T-helper 2 cell treated with Interferon-gamma antibody and Interleukin-4, amounts not matched to agents 5 μg/mL and 100 μg/mL, for 36 hours (primary cell): Measurements from ENCODE around the gene AMOTL1.
A peak's percentile ranks its signal among the peaks of the same experiment; 100 is the strongest.

Experiments used
- DNase-seq: peaks from one replicate; pipeline ENCODE4 v3.0.0; 2021; ENCODE audit warnings: low spot score
- H3K27ac Mint-ChIP-seq: one replicate; pipeline ENCODE4 v1.8.0; 2021; ENCODE audit warnings: mild to moderate bottlenecking, mixed read lengths
- H3K27me3 Mint-ChIP-seq: one replicate; pipeline ENCODE4 v1.8.0; 2021; ENCODE audit warnings: low read depth, mixed read lengths
- H3K36me3 Mint-ChIP-seq: one replicate; pipeline ENCODE4 v1.8.0; 2021; ENCODE audit warnings: low read depth, mixed read lengths
- H3K4me1 Mint-ChIP-seq: one replicate; pipeline ENCODE4 v1.8.0; 2021; ENCODE audit warnings: low read depth, mixed read lengths
- H3K4me3 Mint-ChIP-seq: one replicate; pipeline ENCODE4 v1.8.0; 2022; ENCODE audit warnings: mild to moderate bottlenecking, moderate library complexity, mixed read lengths
- H3K9me3 Mint-ChIP-seq: one replicate; pipeline ENCODE4 v1.8.0; 2021; ENCODE audit warnings: mixed read lengths

Gene AMOTL1

GRCh38 chr11:94877443-94878200 lies 109.5 kb downstream of the AMOTL1 start:
- peaks cover 16% of the 10 kb centered on the region for H3K4me1 Mint-ChIP-seq
- H3K9me3 Mint-ChIP-seq, result no peaks in the 10 kb centered on the region
- peak overlapping the region; percentile 5 for H3K27ac Mint-ChIP-seq
- no peak for DNase-seq
- H3K27me3 Mint-ChIP-seq, result no peaks in the 10 kb centered on the region
- H3K36me3 Mint-ChIP-seq, result no peaks in the 10 kb centered on the region
- H3K4me3 Mint-ChIP-seq, result no peak overlapping the region

GRCh38 chr11:94879006-94879405 lies 110.8 kb downstream of the AMOTL1 start:
- Mint-ChIP-seq H3K36me3 (no peaks in the 10 kb centered on the region), H3K4me1 (peaks cover 18% of the 10 kb centered on the region), H3K27ac (no peak overlapping the region), H3K9me3 (no peaks in the 10 kb centered on the region), H3K27me3 (no peaks in the 10 kb centered on the region), H3K4me3 (no peak overlapping the region)
- no peak for DNase-seq

GRCh38 chr11:94880216-94880615 lies 112.1 kb downstream of the AMOTL1 start:
- H3K27me3 Mint-ChIP-seq, result no peaks in the 10 kb centered on the region
- H3K36me3 Mint-ChIP-seq, result no peaks in the 10 kb centered on the region
- no peaks in the 10 kb centered on the region for H3K9me3 Mint-ChIP-seq
- H3K4me3 Mint-ChIP-seq, result no peak overlapping the region
- no peak for DNase-seq
- peaks cover 24% of the 10 kb centered on the region for H3K4me1 Mint-ChIP-seq
- H3K27ac Mint-ChIP-seq, result no peak overlapping the region

GRCh38 chr11:94882931-94883330 lies 114.8 kb downstream of the AMOTL1 start:
- peaks cover 7% of the 10 kb centered on the region for H3K4me1 Mint-ChIP-seq
- H3K9me3 Mint-ChIP-seq, result peaks cover 4% of the 10 kb centered on the region
- DNase-seq, result no peak
- H3K27me3 Mint-ChIP-seq, result no peaks in the 10 kb centered on the region
- H3K4me3 Mint-ChIP-seq, result no peak overlapping the region
- H3K27ac Mint-ChIP-seq, result no peak overlapping the region
- no peaks in the 10 kb centered on the region for H3K36me3 Mint-ChIP-seq

GRCh38 chr11:94883878-94884277 lies 115.7 kb downstream of the AMOTL1 start:
- peaks cover 7% of the 10 kb centered on the region for H3K4me1 Mint-ChIP-seq
- peaks cover 2% of the 10 kb centered on the region for H3K27me3 Mint-ChIP-seq
- DNase-seq, result no peak
- peaks cover 4% of the 10 kb centered on the region for H3K9me3 Mint-ChIP-seq
- no peak overlapping the region for H3K4me3 Mint-ChIP-seq
- H3K36me3 Mint-ChIP-seq, result no peaks in the 10 kb centered on the region
- H3K27ac Mint-ChIP-seq, result no peak overlapping the region

- H3K27ac Mint-ChIP-seq, result peak overlapping the region; percentile 33
- DNase-seq, result no peak
- peaks cover 7% of the 10 kb centered on the region for H3K4me1 Mint-ChIP-seq
- no peak overlapping the region for H3K4me3 Mint-ChIP-seq
- no peaks in the 10 kb centered on the region for H3K36me3 Mint-ChIP-seq
- peaks cover 4% of the 10 kb centered on the region for H3K9me3 Mint-ChIP-seq
- H3K27me3 Mint-ChIP-seq, result peaks cover 2% of the 10 kb centered on the region
Observed at GRCh38 chr11:94884376-94884775, 116.2 kb downstream of the AMOTL1 start.

GRCh38 chr11:94885133-94885532 lies 117.0 kb downstream of the AMOTL1 start:
- H3K4me1 Mint-ChIP-seq, result peaks cover 7% of the 10 kb centered on the region
- H3K36me3 Mint-ChIP-seq, result no peaks in the 10 kb centered on the region
- peaks cover 4% of the 10 kb centered on the region for H3K9me3 Mint-ChIP-seq
- no peak for DNase-seq
- H3K27me3 Mint-ChIP-seq, result peaks cover 2% of the 10 kb centered on the region
- no peak overlapping the region for H3K27ac Mint-ChIP-seq
- H3K4me3 Mint-ChIP-seq, result no peak overlapping the region

- Mint-ChIP-seq H3K27ac (no peak overlapping the region), H3K4me3 (no peak overlapping the region), H3K27me3 (peaks cover 2% of the 10 kb centered on the region), H3K36me3 (no peaks in the 10 kb centered on the region), H3K4me1 (peaks cover 7% of the 10 kb centered on the region), H3K9me3 (peaks cover 4% of the 10 kb centered on the region)
- no peak for DNase-seq
Observed at GRCh38 chr11:94885581-94885980, 117.4 kb downstream of the AMOTL1 start.

- H3K36me3 Mint-ChIP-seq, result no peaks in the 10 kb centered on the region
- H3K4me3 Mint-ChIP-seq, result no peak overlapping the region
- no peak overlapping the region for H3K27ac Mint-ChIP-seq
- no peak for DNase-seq
- H3K4me1 Mint-ChIP-seq, result peaks cover 7% of the 10 kb centered on the region
- H3K27me3 Mint-ChIP-seq, result peaks cover 6% of the 10 kb centered on the region
- peaks cover 15% of the 10 kb centered on the region for H3K9me3 Mint-ChIP-seq
Observed at GRCh38 chr11:94888204-94888603, 120.0 kb downstream of the AMOTL1 start.

GRCh38 chr11:94895451-94895850 lies 127.3 kb downstream of the AMOTL1 start:
- Mint-ChIP-seq H3K4me3 (no peak overlapping the region), H3K27ac (no peak overlapping the region), H3K36me3 (no peaks in the 10 kb centered on the region), H3K9me3 (peaks cover 18% of the 10 kb centered on the region), H3K4me1 (no peaks in the 10 kb centered on the region), H3K27me3 (peaks cover 6% of the 10 kb centered on the region)
- no peak for DNase-seq

GRCh38 chr11:94895971-94896370 lies 127.8 kb downstream of the AMOTL1 start:
- H3K9me3 Mint-ChIP-seq, result peaks cover 18% of the 10 kb centered on the region
- no peak overlapping the region for H3K4me3 Mint-ChIP-seq
- DNase-seq, result no peak
- no peaks in the 10 kb centered on the region for H3K36me3 Mint-ChIP-seq
- H3K4me1 Mint-ChIP-seq, result no peaks in the 10 kb centered on the region
- H3K27ac Mint-ChIP-seq, result no peak overlapping the region
- H3K27me3 Mint-ChIP-seq, result peaks cover 6% of the 10 kb centered on the region

- no peak for DNase-seq
- no peak overlapping the region for H3K27ac Mint-ChIP-seq
- peaks cover 2% of the 10 kb centered on the region for H3K27me3 Mint-ChIP-seq
- H3K4me1 Mint-ChIP-seq, result no peaks in the 10 kb centered on the region
- no peaks in the 10 kb centered on the region for H3K36me3 Mint-ChIP-seq
- no peak overlapping the region for H3K4me3 Mint-ChIP-seq
- H3K9me3 Mint-ChIP-seq, result peaks cover 16% of the 10 kb centered on the region
Observed at GRCh38 chr11:94897330-94897768, 129.2 kb downstream of the AMOTL1 start.

- Mint-ChIP-seq H3K36me3 (no peaks in the 10 kb centered on the region), H3K27me3 (no peaks in the 10 kb centered on the region), H3K4me3 (no peak overlapping the region), H3K9me3 (no peaks in the 10 kb centered on the region), H3K4me1 (peaks cover 5% of the 10 kb centered on the region), H3K27ac (no peak overlapping the region)
- no peak for DNase-seq
Observed at GRCh38 chr11:94907226-94907625, 139.1 kb downstream of the AMOTL1 start.

GRCh38 chr11:94909371-94909820 lies 141.2 kb downstream of the AMOTL1 start:
- Mint-ChIP-seq H3K4me3 (no peak overlapping the region), H3K4me1 (peaks cover 4% of the 10 kb centered on the region), H3K36me3 (no peaks in the 10 kb centered on the region), H3K27me3 (no peaks in the 10 kb centered on the region), H3K9me3 (no peaks in the 10 kb centered on the region), H3K27ac (no peak overlapping the region)
- DNase-seq, result no peak

GRCh38 chr11:94910270-94910669 lies 142.1 kb downstream of the AMOTL1 start:
- Mint-ChIP-seq H3K4me3 (no peak overlapping the region), H3K4me1 (no peaks in the 10 kb centered on the region), H3K27ac (no peak overlapping the region), H3K27me3 (peaks cover 5% of the 10 kb centered on the region), H3K9me3 (no peaks in the 10 kb centered on the region), H3K36me3 (no peaks in the 10 kb centered on the region)
- DNase-seq, result no peak
